K562 (cell line): Measurements from ENCODE around the gene VWA7. TPM values are rescaled to one million over a fixed set of nuclear protein-coding genes. Genes with fewer than 3 reads are reported as not detected.

Experiments used
- ARID2 ChIP-seq: fragments of 450-650 bp; IDR thresholded peaks from 2 replicates; pipeline ENCODE4 v1.6.1; 2017; ENCODE audit warnings: antibody characterized with exemption, mild to moderate bottlenecking
- BACH1 ChIP-seq: fragments of 200-800 bp; sonication (Bioruptor generic); IDR thresholded peaks from 2 replicates; pipeline ENCODE4 v1.6.1; 2016; ENCODE audit warnings: missing genetic modification characterization, missing compliant biosample characterization
- CBFA2T3 ChIP-seq: fragments of 450-650 bp; IDR thresholded peaks from 2 replicates; pipeline ENCODE4 v1.6.1; 2017
- CHD4 ChIP-seq: fragments of 200-600 bp; sonication (generic); IDR thresholded peaks from 3 replicates; pipeline ENCODE4 v1.6.1; 2012; ENCODE audit warnings: low read depth, mild to moderate bottlenecking, mixed read lengths, low read length, inconsistent platforms; ENCODE audit not compliant: insufficient read depth, insufficient replicate concordance, poor library complexity, severe bottlenecking
- DPF2 ChIP-seq: fragments of 450-650 bp; IDR thresholded peaks from 2 replicates; pipeline ENCODE4 v1.6.1; 2016
- FOS ChIP-seq: IDR thresholded peaks from 3 replicates; pipeline ENCODE4 v1.6.1; 2011; ENCODE audit not compliant: insufficient read length; ENCODE audit errors: extremely low read depth
- FOXA1 ChIP-seq: fragments of 450-650 bp; IDR thresholded peaks from 2 replicates; pipeline ENCODE4 v1.6.1; 2016; ENCODE audit warnings: mild to moderate bottlenecking, borderline replicate concordance
- FOXA3 ChIP-seq, 2 experiments: fragments of 450-650 bp in 1 of 2; sonication (generic) in 1 of 2; formaldehyde crosslinking; IDR thresholded peaks in 1 of 2; conservative IDR thresholded peaks in 1 of 2; 2 replicates each; pipeline versions ENCODE4 v1.4.0 to v1.8.0; 2020 to 2022; ENCODE audit warnings: mild to moderate bottlenecking in 2 of 2, missing genetic modification reagents in 1 of 2
- HDAC6 ChIP-seq: IDR thresholded peaks from 2 replicates; pipeline ENCODE4 v1.6.1; 2012; ENCODE audit warnings: low read depth, mild to moderate bottlenecking, control low read depth, inconsistent platforms, low read length, moderate library complexity
- HMGN3 ChIP-seq: IDR thresholded peaks from 2 replicates; pipeline ENCODE4 v1.6.1; 2011; ENCODE audit warnings: borderline replicate concordance, low read depth, mild to moderate bottlenecking, mixed read lengths, low read length; ENCODE audit not compliant: insufficient read length; ENCODE audit errors: extremely low read depth
- HOXB6 ChIP-seq: fragments of 250-450 bp; sonication (Bioruptor Pico); IDR thresholded peaks from 2 replicates; pipeline ENCODE4 v1.5.1; 2022; ENCODE audit warnings: mild to moderate bottlenecking, borderline replicate concordance
- JUNB ChIP-seq: fragments of 450-650 bp; formaldehyde crosslinking; conservative IDR thresholded peaks from 2 replicates; pipeline ENCODE4 v1.4.0; 2020; ENCODE audit warnings: mild to moderate bottlenecking
- KDM2B ChIP-seq: fragments of 250-450 bp; sonication (Bioruptor Pico); IDR thresholded peaks from 2 replicates; pipeline ENCODE4 v1.8.0; 2021; ENCODE audit warnings: mild to moderate bottlenecking, moderate library complexity
- NCOA1 ChIP-seq: fragments of 450-650 bp; IDR thresholded peaks from 2 replicates; pipeline ENCODE4 v1.6.1; 2016; ENCODE audit warnings: low read depth
- NFATC3 ChIP-seq: fragments of 450-650 bp; IDR thresholded peaks from 2 replicates; pipeline ENCODE4 v1.6.1; 2017; ENCODE audit warnings: mild to moderate bottlenecking
- NONO ChIP-seq, 2 experiments: fragments of 200-400 bp in 1 of 2; fragments of 450-650 bp in 1 of 2; formaldehyde crosslinking in 1 of 2; IDR thresholded peaks; 2 replicates each; pipeline ENCODE4 v1.6.1; 2017; ENCODE audit warnings: low read depth in 2 of 2, mild to moderate bottlenecking in 2 of 2, moderate library complexity in 2 of 2, low read length in 1 of 2
- SMAD2 ChIP-seq: fragments of 150-350 bp; IDR thresholded peaks from 2 replicates; pipeline ENCODE4 v1.6.1; 2014; ENCODE audit warnings: low read depth, mild to moderate bottlenecking, low read length
- STAT5B ChIP-seq: fragments of 250-450 bp; sonication (Bioruptor Pico); IDR thresholded peaks from 2 replicates; pipeline ENCODE4 v1.8.0; 2021; ENCODE audit warnings: mild to moderate bottlenecking, inconsistent platforms
- TGIF2 ChIP-seq: sonication (generic); formaldehyde crosslinking; IDR thresholded peaks from 2 replicates; pipeline ENCODE4 v1.8.1; 2022; ENCODE audit warnings: mild to moderate bottlenecking, missing genetic modification reagents, moderate library complexity
- XRCC4 ChIP-seq: IDR thresholded peaks from one replicate; pipeline ENCODE4 v1.6.1; 2011; ENCODE audit not compliant: insufficient read depth, insufficient read length; ENCODE audit errors: extremely low read depth
- ZKSCAN1 ChIP-seq: fragments of 150-350 bp; IDR thresholded peaks from 2 replicates; pipeline ENCODE4 v1.6.1; 2016; ENCODE audit warnings: low read depth, low read length
- ZNF165 ChIP-seq: fragments of 250-450 bp; sonication (Bioruptor Pico); IDR thresholded peaks from 2 replicates; pipeline ENCODE4 v1.4.0; 2020; ENCODE audit warnings: borderline replicate concordance
- ZNF347 ChIP-seq: fragments of 450-650 bp; formaldehyde crosslinking; IDR thresholded peaks from 2 replicates; pipeline ENCODE4 v1.4.0; 2020; ENCODE audit warnings: low read depth, mild to moderate bottlenecking, moderate library complexity
- ZNF384 ChIP-seq: IDR thresholded peaks from 2 replicates; pipeline ENCODE4 v1.6.1; 2012; ENCODE audit warnings: low read depth, low read length, improper control_type of control experiment
- ZNF551 ChIP-seq: fragments of 250-450 bp; sonication (Bioruptor Pico); IDR thresholded peaks from 2 replicates; pipeline ENCODE4 v1.5.0; 2021; ENCODE audit warnings: mild to moderate bottlenecking, moderate library complexity
- polyA plus RNA-seq, 8 experiments: library from polyadenylated mRNA; depleted of rRNA in 4 of 8; stranded (reverse) in 5 of 8; unstranded in 3 of 8; fragments of >200 nt; fragmentation: Nextera tagmentation in 2 of 8; fragmentation: Illumina TruSeq in 1 of 8; extraction: Ambion mirVana in 2 of 8; extraction: Trizol in 1 of 8; gene quantifications; 2 replicates each; pipeline versions ENCODE4 v1.2.1 to v1.2.3, GENCODE V29; 2011 to 2014; ENCODE audit warnings: inconsistent platforms in 1 of 8, missing spikeins in 1 of 8
- total RNA-seq, 7 experiments: library from RNA; depleted of rRNA in 6 of 7; stranded (reverse); fragments of >200 nt in 6 of 7; fragmentation: Illumina TruSeq in 2 of 7; extraction: Trizol in 2 of 7; gene quantifications; 2 replicates each; pipeline versions ENCODE4 v1.2.1 to v1.2.3, GENCODE V29; 2011 to 2021; ENCODE audit warnings: low replicate concordance in 1 of 7
- TF ChIP-seq, protein P1 (sequence below): fragments of 450-650 bp; IDR thresholded peaks from 2 replicates; pipeline ENCODE4 v1.6.1; 2014; ENCODE audit warnings: low read depth, mild to moderate bottlenecking, moderate library complexity, borderline replicate concordance
- TF ChIP-seq, protein P2 (sequence below): fragments of 250-450 bp; sonication (Bioruptor Pico); IDR thresholded peaks from 2 replicates; pipeline ENCODE4 v1.9.0; 2021; ENCODE audit warnings: mild to moderate bottlenecking, inconsistent platforms

The VWA7 gene
- total and polyA plus RNA-seq, 9 of the 15 experiments (the other 6 are each of a cell fraction or from before 2014, with no cell fraction given), result 0.18 to 2.9 (median 0.95) TPM

DNA sequence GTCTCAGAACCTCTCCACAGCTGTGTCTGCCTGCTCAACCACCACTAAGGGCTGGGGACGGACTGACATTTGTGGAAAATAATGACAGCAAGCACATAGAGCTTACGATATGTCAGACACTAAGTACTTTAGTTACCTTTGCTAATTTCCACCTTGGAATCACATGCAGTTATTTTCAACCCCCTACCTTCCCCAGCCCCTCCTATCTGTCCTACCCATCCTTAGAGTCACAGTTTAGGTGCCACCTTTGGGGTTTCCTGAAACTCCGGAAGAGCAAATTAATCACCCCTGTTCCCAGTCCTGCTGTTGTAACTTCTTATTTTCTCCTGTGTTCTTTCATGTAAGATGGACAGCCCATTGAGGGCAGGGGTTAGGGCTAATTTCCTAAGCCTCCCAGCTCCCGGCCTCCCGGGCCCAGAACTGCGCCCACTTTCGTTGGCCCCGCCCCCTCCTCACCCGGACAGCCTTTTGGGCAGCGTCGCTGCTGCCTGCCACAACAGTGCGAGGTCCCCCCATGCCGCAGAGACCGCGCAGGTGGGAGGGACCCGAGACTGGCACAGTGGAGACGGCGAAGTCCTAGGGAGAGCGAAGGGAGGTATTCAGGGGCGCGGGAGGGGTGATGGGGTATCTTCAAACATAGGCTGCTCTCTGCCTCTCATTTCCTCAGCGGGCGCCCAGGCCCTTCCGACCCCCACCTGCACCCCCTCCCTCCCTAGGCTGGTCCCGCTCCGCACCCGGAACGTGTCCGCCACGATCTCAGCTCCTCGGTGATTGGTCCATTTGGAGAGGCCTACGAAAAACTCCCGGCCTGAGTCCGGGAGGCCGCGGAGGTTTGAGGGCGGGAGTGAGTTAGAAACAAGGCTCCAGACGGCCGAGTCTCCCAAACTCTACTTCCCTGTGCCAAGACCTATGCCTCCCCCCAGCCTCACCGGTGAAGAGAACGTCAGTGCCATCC is 49.1 kb downstream of the VWA7 start (continued):
- TF ChIP-seq ZNF551 (CRISPR knock-in tag) (no peak), ZKSCAN1 (no peak), NFATC3 (no peak), TGIF2 (CRISPR knock-in tag) (no peak), FOS (no peak), BACH1 (tag) (no peak), CBFA2T3 (no peak), DPF2 (no peak; the same call in 1 of the 2 replicates), NONO (IDR thresholded peaks at IDR 0.05; ENCODE audit: low read depth in 2 of 2, low read length in 1 of 2) (no peak), CHD4 (no peak), ZNF384 (no peak), ZNF165 (CRISPR knock-in tag) (no peak), ZNF347 (CRISPR knock-in tag) (no peak), KDM2B (no peak), SMAD2 (no peak), HMGN3 (no peak), XRCC4 (no peak), JUNB (CRISPR knock-in tag) (no peak), NCOA1 (no peak), FOXA3 (CRISPR knock-in tag; conservative IDR thresholded peaks at IDR 0.05 in 1 of 2, IDR thresholded peaks at IDR 0.05 in 1 of 2) (0 out of 4 replicates have a peak, but pooled peaks of 1 of the 2 experiments have one; percentile 59), ARID2 (no peak), STAT5B (CRISPR knock-in tag) (no peak), HDAC6 (no peak), HOXB6 (CRISPR knock-in tag) (no peak), FOXA1 (no peak)
- TF ChIP-seq, protein P1, sequence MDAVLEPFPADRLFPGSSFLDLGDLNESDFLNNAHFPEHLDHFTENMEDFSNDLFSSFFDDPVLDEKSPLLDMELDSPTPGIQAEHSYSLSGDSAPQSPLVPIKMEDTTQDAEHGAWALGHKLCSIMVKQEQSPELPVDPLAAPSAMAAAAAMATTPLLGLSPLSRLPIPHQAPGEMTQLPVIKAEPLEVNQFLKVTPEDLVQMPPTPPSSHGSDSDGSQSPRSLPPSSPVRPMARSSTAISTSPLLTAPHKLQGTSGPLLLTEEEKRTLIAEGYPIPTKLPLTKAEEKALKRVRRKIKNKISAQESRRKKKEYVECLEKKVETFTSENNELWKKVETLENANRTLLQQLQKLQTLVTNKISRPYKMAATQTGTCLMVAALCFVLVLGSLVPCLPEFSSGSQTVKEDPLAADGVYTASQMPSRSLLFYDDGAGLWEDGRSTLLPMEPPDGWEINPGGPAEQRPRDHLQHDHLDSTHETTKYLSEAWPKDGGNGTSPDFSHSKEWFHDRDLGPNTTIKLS, result no peak
- TF ChIP-seq, protein P2, sequence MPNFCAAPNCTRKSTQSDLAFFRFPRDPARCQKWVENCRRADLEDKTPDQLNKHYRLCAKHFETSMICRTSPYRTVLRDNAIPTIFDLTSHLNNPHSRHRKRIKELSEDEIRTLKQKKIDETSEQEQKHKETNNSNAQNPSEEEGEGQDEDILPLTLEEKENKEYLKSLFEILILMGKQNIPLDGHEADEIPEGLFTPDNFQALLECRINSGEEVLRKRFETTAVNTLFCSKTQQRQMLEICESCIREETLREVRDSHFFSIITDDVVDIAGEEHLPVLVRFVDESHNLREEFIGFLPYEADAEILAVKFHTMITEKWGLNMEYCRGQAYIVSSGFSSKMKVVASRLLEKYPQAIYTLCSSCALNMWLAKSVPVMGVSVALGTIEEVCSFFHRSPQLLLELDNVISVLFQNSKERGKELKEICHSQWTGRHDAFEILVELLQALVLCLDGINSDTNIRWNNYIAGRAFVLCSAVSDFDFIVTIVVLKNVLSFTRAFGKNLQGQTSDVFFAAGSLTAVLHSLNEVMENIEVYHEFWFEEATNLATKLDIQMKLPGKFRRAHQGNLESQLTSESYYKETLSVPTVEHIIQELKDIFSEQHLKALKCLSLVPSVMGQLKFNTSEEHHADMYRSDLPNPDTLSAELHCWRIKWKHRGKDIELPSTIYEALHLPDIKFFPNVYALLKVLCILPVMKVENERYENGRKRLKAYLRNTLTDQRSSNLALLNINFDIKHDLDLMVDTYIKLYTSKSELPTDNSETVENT (CRISPR knock-in tag), result no peak
